SH-SY5Y (cell line): Measurements from ENCODE around the gene CBFA2T3.

Experiments used
- GATA2 ChIP-seq: IDR thresholded peaks from 2 replicates; pipeline ENCODE4 v1.6.1; 2011; ENCODE audit warnings: mild to moderate bottlenecking, low read depth, low read length
- GATA3 ChIP-seq: IDR thresholded peaks from 2 replicates; pipeline ENCODE4 v1.6.1; 2011; ENCODE audit warnings: low read depth, mild to moderate bottlenecking, low read length, moderate library complexity

DNA sequence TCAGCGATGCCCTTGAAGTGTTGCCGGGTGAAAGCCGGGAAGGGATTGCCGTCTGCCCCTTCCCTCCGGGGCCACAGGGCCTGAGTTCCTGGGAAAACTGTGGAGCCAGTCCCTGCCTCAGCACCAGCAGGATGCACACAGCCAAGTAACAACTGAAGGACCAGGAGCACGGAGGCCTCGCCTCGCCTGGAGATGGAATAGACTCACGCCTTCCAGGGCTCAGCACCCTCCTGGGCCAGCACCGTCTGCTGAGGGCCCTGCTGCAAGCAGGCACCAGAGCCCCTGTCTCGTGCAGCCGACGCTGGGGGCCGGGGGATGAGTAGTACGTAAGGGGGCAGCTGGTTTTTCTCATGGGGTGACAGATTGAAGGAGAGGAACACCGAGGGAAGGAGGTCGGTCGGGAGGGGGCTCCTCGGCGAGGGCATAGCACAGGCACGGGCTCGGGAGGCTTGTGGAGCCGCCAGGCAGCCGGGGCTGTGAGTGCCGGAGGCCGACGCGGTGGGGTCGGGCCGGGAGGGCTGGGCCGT, 6.4 kb downstream of the CBFA2T3 start:
- TF ChIP-seq GATA3 (no peak), GATA2 (no peak)
